Astrocyte of the spinal cord (primary cell): ENCODE data around the gene TMEM198.

Experiments used
- DNase-seq: peaks from one replicate; pipeline ENCODE4 v3.0.0; 2011; ENCODE audit warnings: low read depth, low spot score
- H3K4me3 ChIP-seq: 2 replicates; pipeline ENCODE4 v1.5.1; 2011; ENCODE audit warnings: low read depth, mild to moderate bottlenecking, low read length, moderate library complexity
- in situ Hi-C: cut with HindIII; loops from 2 replicates; pipeline ENCODE4 v1.10.0; 2017; ENCODE audit warnings: low sequenced_read_pairs
- TF ChIP-seq, protein P1 (sequence below): IDR thresholded peaks from 2 replicates; pipeline ENCODE4 v1.5.1; 2012; ENCODE audit warnings: low read depth, mild to moderate bottlenecking, low read length, inconsistent platforms

TMEM198 gene

GRCh38 chr2:219573166-219573565, 29.3 kb downstream of the TMEM198 start:
- in situ Hi-C loops = no loop called here
- TF ChIP-seq, protein P1, sequence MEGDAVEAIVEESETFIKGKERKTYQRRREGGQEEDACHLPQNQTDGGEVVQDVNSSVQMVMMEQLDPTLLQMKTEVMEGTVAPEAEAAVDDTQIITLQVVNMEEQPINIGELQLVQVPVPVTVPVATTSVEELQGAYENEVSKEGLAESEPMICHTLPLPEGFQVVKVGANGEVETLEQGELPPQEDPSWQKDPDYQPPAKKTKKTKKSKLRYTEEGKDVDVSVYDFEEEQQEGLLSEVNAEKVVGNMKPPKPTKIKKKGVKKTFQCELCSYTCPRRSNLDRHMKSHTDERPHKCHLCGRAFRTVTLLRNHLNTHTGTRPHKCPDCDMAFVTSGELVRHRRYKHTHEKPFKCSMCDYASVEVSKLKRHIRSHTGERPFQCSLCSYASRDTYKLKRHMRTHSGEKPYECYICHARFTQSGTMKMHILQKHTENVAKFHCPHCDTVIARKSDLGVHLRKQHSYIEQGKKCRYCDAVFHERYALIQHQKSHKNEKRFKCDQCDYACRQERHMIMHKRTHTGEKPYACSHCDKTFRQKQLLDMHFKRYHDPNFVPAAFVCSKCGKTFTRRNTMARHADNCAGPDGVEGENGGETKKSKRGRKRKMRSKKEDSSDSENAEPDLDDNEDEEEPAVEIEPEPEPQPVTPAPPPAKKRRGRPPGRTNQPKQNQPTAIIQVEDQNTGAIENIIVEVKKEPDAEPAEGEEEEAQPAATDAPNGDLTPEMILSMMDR = no peak

DNA sequence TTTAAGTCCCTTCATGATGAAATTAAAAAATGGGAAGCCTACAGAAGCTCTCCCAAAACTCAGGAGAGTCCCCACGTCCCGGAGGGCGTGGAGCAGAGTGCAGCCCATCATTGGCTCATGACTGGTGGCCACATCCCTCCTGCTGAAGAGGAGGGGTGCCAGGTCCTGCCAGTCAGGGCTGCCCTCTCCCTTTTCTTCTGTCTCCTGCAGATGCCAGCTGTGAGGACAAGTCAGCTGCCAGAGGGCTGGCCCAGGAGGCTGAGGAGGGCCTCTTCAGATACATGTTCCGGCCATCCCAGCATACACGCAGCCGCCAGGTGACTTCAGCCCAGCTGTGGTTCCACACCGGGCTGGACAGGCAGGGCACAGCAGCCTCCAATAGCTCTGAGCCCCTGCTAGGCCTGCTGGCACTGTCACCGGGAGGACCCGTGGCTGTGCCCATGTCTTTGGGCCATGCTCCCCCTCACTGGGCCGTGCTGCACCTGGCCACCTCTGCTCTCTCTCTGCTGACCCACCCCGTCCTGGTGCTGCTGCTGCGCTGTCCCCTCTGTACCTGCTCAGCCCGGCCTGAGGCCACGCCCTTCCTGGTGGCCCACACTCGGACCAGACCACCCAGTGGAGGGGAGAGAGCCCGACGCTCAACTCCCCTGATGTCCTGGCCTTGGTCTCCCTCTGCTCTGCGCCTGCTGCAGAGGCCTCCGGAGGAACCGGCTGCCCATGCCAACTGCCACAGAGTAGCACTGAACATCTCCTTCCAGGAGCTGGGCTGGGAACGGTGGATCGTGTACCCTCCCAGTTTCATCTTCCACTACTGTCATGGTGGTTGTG, 30.9 kb downstream of the TMEM198 start:
- DNase-seq = no peak
- in situ Hi-C loops = no loop called here
- H3K4me3 ChIP-seq = no peak overlapping the region
- TF ChIP-seq, protein P1 = no peak

More at GRCh38 chr2:219573166-219573565, 29.3 kb downstream of the TMEM198 start:
- no peak overlapping the region for H3K4me3 ChIP-seq
- DNase-seq = no peak

GRCh38 chr2:219575566-219576504, 32.0 kb downstream of the TMEM198 start:
- H3K4me3 ChIP-seq = no peak overlapping the region
- in situ Hi-C loops = no loop called here
- TF ChIP-seq, protein P1 = no peak
- no peak for DNase-seq

- no peak overlapping the region for H3K4me3 ChIP-seq
- in situ Hi-C loops = no loop called here
- no peak for DNase-seq
- TF ChIP-seq, protein P1 = no peak
Observed at GRCh38 chr2:219576505-219577388, 32.9 kb downstream of the TMEM198 start.

- TF ChIP-seq, protein P1 = no peak
- H3K4me3 ChIP-seq = no peak overlapping the region
- DNase-seq = no peak
- in situ Hi-C loops = no loop called here
Observed at GRCh38 chr2:219578811-219579613, 35.2 kb downstream of the TMEM198 start.
